ENCODE results near the gene RNF224.
"Not testable (repeated sequence)": the region's sequence is repeated elsewhere in the genome, so short reads cannot be mapped to it uniquely, and the experiment has no call there.

Gene RNF224

DNA sequence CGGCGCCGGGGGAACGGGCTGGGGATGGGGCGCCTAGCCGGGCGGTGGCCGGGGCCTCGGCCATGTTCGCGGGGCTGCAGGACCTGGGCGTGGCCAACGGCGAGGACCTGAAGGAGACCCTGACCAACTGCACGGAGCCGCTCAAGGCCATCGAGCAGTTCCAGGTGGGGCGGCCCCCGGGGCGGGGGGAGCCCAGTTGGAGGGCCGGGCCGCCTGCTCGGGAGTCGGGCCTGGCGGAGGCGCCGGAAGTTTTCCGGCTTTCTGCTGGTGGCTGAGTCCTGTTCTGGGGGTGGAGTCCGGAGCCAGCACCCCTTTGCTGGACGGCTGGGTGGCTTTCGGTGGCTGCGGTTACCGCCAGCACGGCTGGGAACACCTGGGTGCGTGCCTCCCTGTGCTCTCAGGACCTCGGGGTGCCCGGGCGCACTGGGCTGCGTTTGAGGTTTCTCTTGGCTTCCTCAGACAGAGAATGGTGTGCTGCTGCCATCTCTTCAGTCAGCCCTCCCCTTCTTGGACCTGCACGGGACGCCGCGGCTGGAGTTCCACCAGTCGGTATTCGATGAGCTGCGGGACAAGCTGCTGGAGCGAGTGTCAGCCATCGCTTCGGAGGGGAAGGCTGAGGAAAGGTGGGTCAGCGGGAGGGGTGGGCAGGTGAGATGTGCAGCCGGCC, 28.3 kb downstream of the RNF224 start:
- peak in 1 of 4 experiments; percentile 52 for DNase-seq

DNA sequence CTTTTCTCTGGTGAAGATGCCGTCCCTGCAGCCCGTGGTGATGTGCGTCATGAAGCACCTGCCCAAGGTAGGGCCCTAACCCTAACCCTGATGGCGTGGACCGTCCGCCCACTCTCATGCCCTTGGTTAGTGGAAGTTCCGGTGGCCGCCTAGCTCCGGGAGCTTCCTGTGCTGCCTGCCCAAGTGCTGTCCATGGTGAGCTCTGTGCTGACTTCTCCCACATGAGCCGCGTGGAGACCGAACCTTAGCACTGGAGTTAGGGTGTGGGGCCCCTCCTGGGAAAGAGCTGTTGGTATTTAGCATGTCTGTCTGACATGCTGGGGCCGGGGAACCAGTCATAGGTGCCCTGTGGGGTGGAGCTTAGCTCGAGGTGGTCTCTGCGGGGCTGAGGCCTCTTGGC, 29.1 kb downstream of the RNF224 start:
- DNase-seq, result no peak

GRCh38 chr9:137256856-137257255, 29.6 kb downstream of the RNF224 start:
- DNase-seq, result no peak

- not testable (repeated sequence) for DNase-seq
Measured at GRCh38 chr9:137262173-137262908, 35.0 kb downstream of the RNF224 start.

GRCh38 chr9:137262909-137263285, 35.6 kb downstream of the RNF224 start:
- no peak for DNase-seq

GRCh38 chr9:137263506-137263905, 36.2 kb downstream of the RNF224 start:
- no peak for DNase-seq

GRCh38 chr9:137264067-137264466, 36.8 kb downstream of the RNF224 start:
- no peak for DNase-seq

DNA sequence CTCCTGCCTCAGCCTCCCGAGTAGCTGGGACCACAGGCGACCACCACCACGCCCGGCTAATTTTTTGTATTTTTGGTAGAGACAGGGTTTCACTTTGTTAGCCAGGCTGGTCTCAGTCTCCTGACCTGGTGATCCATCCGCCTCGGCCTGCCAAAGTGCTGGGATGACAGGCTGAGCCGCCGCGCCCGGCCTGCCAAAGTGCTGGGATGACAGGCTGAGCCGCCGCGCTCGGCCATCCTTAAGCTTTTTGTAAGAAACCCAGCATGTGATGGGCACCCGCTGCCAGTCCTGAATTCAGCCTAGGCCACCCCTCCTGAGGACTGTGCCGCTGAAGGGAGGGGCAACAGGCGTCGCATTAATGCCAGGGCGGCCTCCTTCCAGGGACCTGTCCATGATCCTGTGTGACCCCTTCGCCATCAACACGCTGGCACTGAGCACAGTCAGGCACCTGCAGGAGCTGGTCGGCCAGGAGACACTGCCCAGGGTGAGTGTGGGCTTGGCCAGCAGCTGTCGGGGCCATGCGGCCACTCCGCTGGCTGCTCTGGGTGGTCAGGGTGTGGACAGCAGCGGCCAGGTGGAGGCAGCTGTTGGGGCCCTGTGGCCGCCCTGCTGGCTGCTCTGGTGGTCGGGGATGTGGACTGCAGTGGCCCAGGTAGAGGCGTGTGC, 38.3 kb downstream of the RNF224 start:
- DNase-seq, result no peak

DNA sequence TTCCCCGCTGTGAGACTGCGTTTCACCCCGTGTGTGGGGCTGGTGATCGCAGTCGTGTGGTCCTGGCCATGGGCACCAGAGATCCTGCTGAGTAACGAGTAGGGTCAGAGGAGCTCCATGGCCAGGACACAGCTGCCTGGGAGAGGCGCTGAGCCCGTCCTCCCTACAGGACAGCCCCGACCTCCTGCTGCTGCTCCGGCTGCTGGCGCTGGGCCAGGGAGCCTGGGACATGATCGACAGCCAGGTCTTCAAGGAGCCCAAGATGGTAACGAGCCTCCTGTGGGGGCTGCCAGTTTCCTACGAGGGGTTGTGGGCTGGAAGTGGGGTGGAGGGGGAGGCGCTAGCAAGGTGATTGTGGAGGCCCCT, 38.8 kb downstream of the RNF224 start:
- no peak for DNase-seq

DNA sequence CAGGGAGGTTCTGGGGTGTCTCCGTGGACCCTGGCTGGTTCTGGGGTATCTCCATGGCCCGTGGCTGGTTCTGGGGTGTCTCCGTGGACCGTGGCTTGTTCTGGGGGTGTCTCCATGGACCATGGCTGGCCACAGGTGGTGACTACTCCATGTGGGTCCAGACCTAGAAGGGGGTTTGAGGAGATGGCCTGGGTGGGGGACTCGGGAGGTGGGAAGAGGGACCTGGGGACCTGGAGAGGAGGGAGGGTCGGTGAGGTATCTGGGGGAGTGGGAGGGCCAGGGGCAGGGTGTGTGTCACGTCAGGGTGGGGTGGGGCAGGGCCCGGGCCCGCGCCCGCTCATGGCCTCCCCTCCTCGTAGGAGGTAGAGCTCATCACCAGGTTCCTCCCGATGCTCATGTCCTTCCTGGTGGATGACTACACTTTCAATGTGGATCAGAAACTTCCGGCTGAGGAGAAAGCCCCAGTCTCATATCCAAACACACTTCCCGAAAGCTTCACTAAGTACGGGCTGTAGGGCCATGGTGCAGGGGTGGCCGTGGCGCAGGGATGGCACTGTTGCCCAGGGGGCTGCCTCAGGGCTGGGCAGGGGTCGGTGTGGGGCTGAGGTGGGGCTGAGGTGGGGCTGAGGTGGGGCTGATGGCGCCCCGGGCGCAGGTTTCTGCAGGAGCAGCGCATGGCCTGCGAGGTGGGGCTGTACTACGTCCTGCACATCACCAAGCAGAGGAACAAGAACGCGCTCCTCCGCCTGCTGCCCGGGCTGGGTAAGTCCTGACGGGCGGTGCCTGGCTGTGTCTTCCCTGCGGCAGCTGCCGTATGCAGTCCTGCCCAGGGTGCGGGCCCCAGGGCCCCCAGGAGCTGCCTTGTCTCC, 39.5 kb downstream of the RNF224 start:
- DNase-seq, result no peak

DNA sequence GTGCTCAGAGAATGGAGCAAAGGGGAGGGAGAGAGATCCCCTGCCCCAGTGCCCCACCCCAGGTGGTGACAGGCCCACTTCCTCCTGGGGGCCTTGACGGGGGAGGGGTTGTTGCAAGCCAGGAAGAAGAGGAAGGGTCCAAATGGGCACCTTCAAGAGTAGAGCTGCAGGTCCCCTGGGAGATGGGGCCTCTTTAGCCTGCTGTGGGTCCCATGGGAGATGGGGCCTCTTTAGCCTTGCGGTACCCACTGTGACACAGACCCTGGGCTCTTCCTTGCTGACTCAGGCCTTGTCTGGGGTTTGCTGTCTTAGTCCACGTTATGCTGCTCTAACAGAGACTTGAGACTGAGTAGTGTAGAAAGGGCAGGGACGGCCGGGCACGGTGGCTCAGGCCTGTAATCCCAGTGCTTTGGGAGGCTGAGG, 40.6 kb downstream of the RNF224 start:
- no peak for DNase-seq

- no peak for DNase-seq
Measured at GRCh38 chr9:137268538-137269201, 41.4 kb downstream of the RNF224 start.

DNA sequence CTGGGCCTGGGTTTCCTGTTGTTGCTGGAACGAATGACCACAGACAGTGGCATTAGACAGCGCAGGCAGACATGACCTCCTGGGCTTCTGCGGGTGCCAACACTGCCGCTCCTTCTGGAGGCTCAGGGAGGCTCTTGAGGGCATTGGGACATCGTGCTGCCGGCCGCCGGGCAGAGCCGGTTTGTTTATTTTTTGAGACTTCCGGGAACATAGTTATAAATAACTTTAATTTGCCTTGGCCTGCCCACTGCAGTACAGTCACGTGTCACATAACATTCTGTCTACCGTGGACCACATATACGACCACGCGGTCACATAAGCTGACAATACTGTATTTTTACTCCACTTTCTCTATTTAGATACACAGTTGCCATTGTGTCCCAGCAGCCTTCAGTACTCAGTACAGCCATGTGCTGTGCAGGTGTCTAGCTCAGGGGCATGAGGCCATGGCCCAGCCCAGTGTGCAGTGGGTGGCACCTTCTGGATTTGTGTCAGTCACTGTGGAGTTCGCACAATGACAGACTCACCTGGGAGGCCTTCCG, 42.0 kb downstream of the RNF224 start:
- no peak for DNase-seq

DNA sequence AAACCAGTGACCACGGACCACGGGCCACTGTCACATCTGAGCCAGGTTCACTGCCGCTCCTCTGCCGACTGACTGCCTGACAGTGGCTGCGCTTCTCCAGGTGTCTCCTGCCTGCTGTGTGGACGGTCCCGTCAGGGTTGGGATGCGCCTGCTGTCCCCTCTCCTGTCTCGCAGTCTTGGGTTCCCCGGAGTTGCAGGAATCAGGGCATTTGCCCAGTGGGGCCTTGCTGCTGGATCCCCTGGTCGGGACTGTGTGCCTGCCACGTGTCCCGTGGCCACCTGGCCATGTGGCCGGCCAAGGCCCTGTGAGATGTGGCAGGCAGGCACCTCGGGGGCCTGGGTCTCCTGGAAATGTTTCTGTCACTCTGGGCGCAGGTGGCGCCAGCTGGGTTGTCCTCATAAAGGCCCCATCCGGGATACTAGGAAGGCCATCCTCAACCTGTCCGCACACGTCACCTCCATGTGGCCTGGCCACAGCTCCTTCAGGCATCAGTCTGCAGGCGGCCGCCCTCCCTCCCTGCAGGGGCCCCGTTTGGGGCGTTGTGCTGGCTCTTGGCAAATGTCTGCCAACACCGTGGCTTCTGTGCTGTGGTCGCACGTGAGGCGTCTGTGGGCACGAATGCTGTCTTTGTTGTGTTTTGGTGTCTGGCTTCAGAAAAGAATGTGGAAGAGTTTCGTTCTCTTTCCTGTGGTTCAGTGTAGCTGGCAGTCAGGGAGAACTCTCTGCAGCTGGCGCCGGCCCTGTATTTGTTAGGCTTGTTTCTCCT, 43.8 kb downstream of the RNF224 start:
- peak in 1 of 4 experiments; percentile 14 for DNase-seq

DNA sequence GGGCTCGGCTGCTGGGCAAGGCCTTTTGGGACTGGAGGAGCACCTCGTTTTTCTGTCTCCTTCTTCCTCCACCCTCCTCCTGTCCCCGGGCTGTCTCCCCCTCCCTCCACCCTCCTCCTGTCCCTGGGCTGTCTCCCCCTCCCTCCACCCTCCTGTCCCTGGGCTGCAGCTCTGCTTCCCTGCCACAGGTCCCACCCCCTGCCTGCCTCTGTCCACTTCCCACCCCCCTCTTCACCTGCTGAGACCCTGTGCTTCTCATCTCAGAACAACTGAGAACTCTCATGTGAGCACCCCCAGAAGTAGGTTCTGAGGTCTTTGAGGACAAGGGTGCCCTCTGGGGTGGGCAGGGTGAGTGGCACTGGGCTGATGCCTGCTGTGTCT, 44.4 kb downstream of the RNF224 start:
- DNase-seq, result no peak

DNA sequence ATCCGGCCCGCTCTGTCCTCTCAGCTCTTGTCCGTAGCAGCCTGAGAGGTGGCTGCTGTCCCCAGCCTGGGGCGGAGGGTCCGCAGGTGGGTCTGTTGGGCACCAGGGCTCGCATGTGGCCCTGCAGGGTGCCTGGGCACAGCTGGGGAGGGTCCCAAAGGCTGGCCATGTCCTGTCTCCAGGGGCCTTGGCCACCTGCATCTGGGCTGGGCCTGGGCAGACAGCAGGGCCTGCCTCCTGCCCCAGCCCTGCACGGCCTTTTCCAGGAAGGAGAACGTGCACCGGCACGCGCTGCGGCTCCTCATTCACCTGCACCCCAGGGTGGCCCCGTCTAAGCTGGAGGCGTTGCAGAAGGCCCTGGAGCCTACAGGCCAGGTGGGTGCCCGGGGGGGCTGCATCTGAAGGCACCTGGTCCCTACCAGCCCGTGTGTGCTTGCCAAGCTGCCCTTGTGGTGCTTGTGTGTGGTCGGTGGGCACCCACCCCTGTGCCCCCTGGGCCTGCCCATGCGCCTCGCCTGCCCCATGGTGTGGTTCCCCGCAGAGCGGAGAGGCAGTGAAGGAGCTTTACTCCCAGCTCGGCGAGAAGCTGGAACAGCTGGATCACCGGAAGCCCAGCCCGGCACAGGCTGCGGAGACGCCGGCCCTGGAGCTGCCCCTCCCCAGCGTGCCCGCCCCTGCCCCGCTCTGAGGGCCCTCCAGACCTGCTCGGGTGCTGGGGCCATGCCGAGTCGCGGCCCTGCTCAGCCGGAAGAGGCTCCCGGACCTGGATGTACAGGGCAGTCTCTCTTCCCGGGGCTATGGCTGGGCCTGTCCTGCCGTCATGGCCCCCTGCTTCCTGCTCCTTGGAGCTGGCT, 45.2 kb downstream of the RNF224 start:
- no peak for DNase-seq

GRCh38 chr9:137273095-137273490, 45.8 kb downstream of the RNF224 start:
- no peak for DNase-seq

DNA sequence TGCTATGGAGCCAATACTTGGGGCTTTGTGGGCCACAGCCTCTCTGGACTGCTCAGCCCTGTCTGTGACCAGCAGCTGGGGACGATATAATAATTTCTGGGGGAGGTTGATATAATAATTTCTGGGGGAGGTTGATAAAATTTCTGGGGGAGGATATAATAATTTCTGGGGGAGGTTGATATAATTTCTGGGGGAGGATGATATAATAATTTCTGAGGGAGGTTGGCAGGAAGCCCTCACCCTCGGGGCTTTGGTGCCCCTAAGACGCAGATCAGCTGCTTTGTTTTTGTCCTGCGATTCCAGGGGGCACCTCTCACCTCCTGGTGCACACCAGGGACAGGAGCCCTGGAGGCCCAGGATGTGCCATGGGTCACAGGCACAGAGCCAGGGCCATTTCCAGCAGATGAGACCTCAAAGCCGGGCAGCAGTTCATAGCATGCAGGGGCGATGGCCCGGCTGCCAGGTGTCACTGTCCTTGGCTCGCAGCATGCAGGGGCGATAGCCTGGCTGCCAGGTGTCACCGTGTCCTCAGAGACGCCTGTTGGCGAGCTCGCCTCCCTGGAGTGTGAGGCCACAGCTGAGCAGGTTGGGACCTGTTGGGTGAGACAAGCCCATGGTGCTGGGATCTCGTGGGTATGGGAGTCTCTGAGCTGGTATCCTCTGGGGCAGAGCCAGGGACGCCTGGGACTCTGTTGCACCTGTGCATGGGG, 46.5 kb downstream of the RNF224 start:
- DNase-seq, result no peak

GRCh38 chr9:137275203-137275587, 47.9 kb downstream of the RNF224 start:
- no peak for DNase-seq
